ENCODE results near the gene THYN1. TPM values are rescaled to one million over a fixed set of nuclear protein-coding genes. Genes with fewer than 3 reads are reported as not detected.
A peak's percentile ranks its signal among the peaks of the same experiment; 100 is the strongest.

Gene THYN1
- polyA plus RNA-seq (2013, experiment 1 of 2) = 74.9 TPM
- polyA plus RNA-seq (2013, experiment 2 of 2) = 71.5 TPM

GRCh38 chr11:134253188-134253993 is at the start of gene THYN1, which contains the start of gene ACAD8:
Gene THYN1, minus strand, starts transcription at chr11:134253352. Its CDS starts 470 bp downstream, at chr11:134252882.
Gene ACAD8, plus strand, starts transcription at chr11:134253568. Its CDS starts 33 bp downstream, at chr11:134253601.
- 1 to 2% methylated on average over 52 to 55 of the region's 70 CpGs for WGBS, 2 experiments (ENCODE audit: insufficient coverage in 2 of 2)
- H3K4me1 ChIP-seq (ENCODE audit: control insufficient read depth, insufficient read depth, low read length, poor library complexity, severe bottlenecking) = no peaks in the 10 kb centered on the region
- peaks cover 43% of the 10 kb centered on the region for H3K36me3 ChIP-seq (ENCODE audit: control insufficient read depth, insufficient read depth, low read length)
- no peaks in the 10 kb centered on the region for H3K9me3 ChIP-seq (ENCODE audit: control insufficient read depth, low read length)
- peak within 1 kb of the TSS; percentile 87 for H3K4me3 ChIP-seq (ENCODE audit: extremely low read depth, insufficient read depth, low read length, poor library complexity, severe bottlenecking)
- no peak within 1 kb of the TSS for H3K27ac ChIP-seq (ENCODE audit: low read depth, low read length, severe bottlenecking)

GRCh38 chr11:134294664-134295063 is 41.5 kb upstream of the THYN1 start:
- H3K4me1 ChIP-seq (ENCODE audit: control insufficient read depth, insufficient read depth, low read length, poor library complexity, severe bottlenecking) = no peaks in the 10 kb centered on the region
- no peak overlapping the region for H3K27ac ChIP-seq (ENCODE audit: low read depth, low read length, severe bottlenecking)
- WGBS, 2 experiments (ENCODE audit: insufficient coverage in 2 of 2) = 77 to 78% methylated on average over 9 of the region's 9 CpGs
- H3K36me3 ChIP-seq (ENCODE audit: control insufficient read depth, insufficient read depth, low read length) = no peaks in the 10 kb centered on the region
- H3K4me3 ChIP-seq (ENCODE audit: extremely low read depth, insufficient read depth, low read length, poor library complexity, severe bottlenecking) = no peak overlapping the region
- H3K9me3 ChIP-seq (ENCODE audit: control insufficient read depth, low read length) = no peaks in the 10 kb centered on the region

GRCh38 chr11:134293119-134294113 is 40.3 kb upstream of the THYN1 start:
- Histone ChIP-seq H3K4me3 (ENCODE audit: extremely low read depth, insufficient read depth, low read length, poor library complexity, severe bottlenecking) (no peak overlapping the region), H3K4me1 (ENCODE audit: control insufficient read depth, insufficient read depth, low read length, poor library complexity, severe bottlenecking) (no peaks in the 10 kb centered on the region), H3K36me3 (ENCODE audit: control insufficient read depth, insufficient read depth, low read length) (no peaks in the 10 kb centered on the region), H3K9me3 (ENCODE audit: control insufficient read depth, low read length) (no peaks in the 10 kb centered on the region), H3K27ac (ENCODE audit: low read depth, low read length, severe bottlenecking) (no peak overlapping the region)
- WGBS, 2 experiments (ENCODE audit: insufficient coverage in 2 of 2) = 93 to 94% methylated on average over 13 to 17 of the region's 20 CpGs

GRCh38 chr11:134292661-134293060 is 39.5 kb upstream of the THYN1 start:
- Histone ChIP-seq H3K9me3 (ENCODE audit: control insufficient read depth, low read length) (no peaks in the 10 kb centered on the region), H3K36me3 (ENCODE audit: control insufficient read depth, insufficient read depth, low read length) (no peaks in the 10 kb centered on the region), H3K4me3 (ENCODE audit: extremely low read depth, insufficient read depth, low read length, poor library complexity, severe bottlenecking) (no peak overlapping the region), H3K4me1 (ENCODE audit: control insufficient read depth, insufficient read depth, low read length, poor library complexity, severe bottlenecking) (no peaks in the 10 kb centered on the region), H3K27ac (ENCODE audit: low read depth, low read length, severe bottlenecking) (no peak overlapping the region)
- WGBS, 2 experiments (ENCODE audit: insufficient coverage in 2 of 2) = 82 to 87% methylated on average over 15 of the region's 15 CpGs

GRCh38 chr11:134291196-134291595 is 38.0 kb upstream of the THYN1 start:
- Histone ChIP-seq H3K36me3 (ENCODE audit: control insufficient read depth, insufficient read depth, low read length) (no peaks in the 10 kb centered on the region), H3K9me3 (ENCODE audit: control insufficient read depth, low read length) (no peaks in the 10 kb centered on the region), H3K4me1 (ENCODE audit: control insufficient read depth, insufficient read depth, low read length, poor library complexity, severe bottlenecking) (no peaks in the 10 kb centered on the region), H3K4me3 (ENCODE audit: extremely low read depth, insufficient read depth, low read length, poor library complexity, severe bottlenecking) (no peak overlapping the region), H3K27ac (ENCODE audit: low read depth, low read length, severe bottlenecking) (no peak overlapping the region)
- 88 to 90% methylated on average over 6 of the region's 6 CpGs for WGBS, 2 experiments (ENCODE audit: insufficient coverage in 2 of 2)

- Histone ChIP-seq H3K9me3 (ENCODE audit: control insufficient read depth, low read length) (no peaks in the 10 kb centered on the region), H3K4me3 (ENCODE audit: extremely low read depth, insufficient read depth, low read length, poor library complexity, severe bottlenecking) (no peak overlapping the region), H3K4me1 (ENCODE audit: control insufficient read depth, insufficient read depth, low read length, poor library complexity, severe bottlenecking) (no peaks in the 10 kb centered on the region), H3K27ac (ENCODE audit: low read depth, low read length, severe bottlenecking) (no peak overlapping the region), H3K36me3 (ENCODE audit: control insufficient read depth, insufficient read depth, low read length) (no peaks in the 10 kb centered on the region)
- 89 to 95% methylated on average over 6 to 7 of the region's 7 CpGs for WGBS, 2 experiments (ENCODE audit: insufficient coverage in 2 of 2)
Measured at GRCh38 chr11:134290646-134291045, 37.5 kb upstream of the THYN1 start.

- H3K27ac ChIP-seq (ENCODE audit: low read depth, low read length, severe bottlenecking) = no peak overlapping the region
- H3K4me1 ChIP-seq (ENCODE audit: control insufficient read depth, insufficient read depth, low read length, poor library complexity, severe bottlenecking) = no peaks in the 10 kb centered on the region
- H3K36me3 ChIP-seq (ENCODE audit: control insufficient read depth, insufficient read depth, low read length) = no peaks in the 10 kb centered on the region
- H3K9me3 ChIP-seq (ENCODE audit: control insufficient read depth, low read length) = no peaks in the 10 kb centered on the region
- H3K4me3 ChIP-seq (ENCODE audit: extremely low read depth, insufficient read depth, low read length, poor library complexity, severe bottlenecking) = no peak overlapping the region
- WGBS, 2 experiments (ENCODE audit: insufficient coverage in 2 of 2) = 50 to 64% methylated on average over 9 to 11 of the region's 12 CpGs
Measured at GRCh38 chr11:134289789-134290188, 36.6 kb upstream of the THYN1 start.

GRCh38 chr11:134289167-134289566 is 36.0 kb upstream of the THYN1 start:
- H3K9me3 ChIP-seq (ENCODE audit: control insufficient read depth, low read length) = no peaks in the 10 kb centered on the region
- H3K4me3 ChIP-seq (ENCODE audit: extremely low read depth, insufficient read depth, low read length, poor library complexity, severe bottlenecking) = no peak overlapping the region
- H3K4me1 ChIP-seq (ENCODE audit: control insufficient read depth, insufficient read depth, low read length, poor library complexity, severe bottlenecking) = no peaks in the 10 kb centered on the region
- no peak overlapping the region for H3K27ac ChIP-seq (ENCODE audit: low read depth, low read length, severe bottlenecking)
- whole genome bisulfite sequencing, 2 experiments (ENCODE audit: insufficient coverage in 2 of 2) = 56 to 74% methylated on average over 4 of the region's 4 CpGs
- no peaks in the 10 kb centered on the region for H3K36me3 ChIP-seq (ENCODE audit: control insufficient read depth, insufficient read depth, low read length)

GRCh38 chr11:134288486-134288885 is 35.3 kb upstream of the THYN1 start:
- H3K9me3 ChIP-seq (ENCODE audit: control insufficient read depth, low read length) = no peaks in the 10 kb centered on the region
- H3K36me3 ChIP-seq (ENCODE audit: control insufficient read depth, insufficient read depth, low read length) = no peaks in the 10 kb centered on the region
- no peak overlapping the region for H3K4me3 ChIP-seq (ENCODE audit: extremely low read depth, insufficient read depth, low read length, poor library complexity, severe bottlenecking)
- H3K4me1 ChIP-seq (ENCODE audit: control insufficient read depth, insufficient read depth, low read length, poor library complexity, severe bottlenecking) = no peaks in the 10 kb centered on the region
- WGBS, 2 experiments (ENCODE audit: insufficient coverage in 2 of 2) = 94 to 100% methylated on average over 10 to 11 of the region's 13 CpGs
- H3K27ac ChIP-seq (ENCODE audit: low read depth, low read length, severe bottlenecking) = no peak overlapping the region

- H3K36me3 ChIP-seq (ENCODE audit: control insufficient read depth, insufficient read depth, low read length) = no peaks in the 10 kb centered on the region
- no peak overlapping the region for H3K27ac ChIP-seq (ENCODE audit: low read depth, low read length, severe bottlenecking)
- 96% methylated on average over 9 to 11 of the region's 12 CpGs for WGBS, 2 experiments (ENCODE audit: insufficient coverage in 2 of 2)
- no peak overlapping the region for H3K4me3 ChIP-seq (ENCODE audit: extremely low read depth, insufficient read depth, low read length, poor library complexity, severe bottlenecking)
- H3K4me1 ChIP-seq (ENCODE audit: control insufficient read depth, insufficient read depth, low read length, poor library complexity, severe bottlenecking) = no peaks in the 10 kb centered on the region
- no peaks in the 10 kb centered on the region for H3K9me3 ChIP-seq (ENCODE audit: control insufficient read depth, low read length)
Measured at GRCh38 chr11:134287561-134287960, 34.4 kb upstream of the THYN1 start.

Measured in mesodermal cell (in vitro differentiated cells).